IMR-90 (cell line): ENCODE data around the gene C6orf47.

Experiments used
- CTCF ChIP-seq: conservative IDR thresholded peaks from 2 replicates; pipeline ENCODE4 v1.5.1; 2012; ENCODE audit warnings: mild to moderate bottlenecking, low read depth, low read length, improper control_type of control experiment
- MAZ ChIP-seq: IDR thresholded peaks from 2 replicates; pipeline ENCODE4 v1.6.1; 2012; ENCODE audit warnings: low read depth, mild to moderate bottlenecking, low read length, improper control_type of control experiment, moderate library complexity, borderline replicate concordance
- POLR2A ChIP-seq: IDR thresholded peaks from 2 replicates; pipeline ENCODE4 v1.6.1; 2012; ENCODE audit warnings: mild to moderate bottlenecking, low read depth, low read length
- SMC3 ChIP-seq: fragments of 150-350 bp; IDR thresholded peaks from 2 replicates; pipeline ENCODE4 v1.6.1; 2016; ENCODE audit warnings: low read depth, mild to moderate bottlenecking, antibody characterized with exemption, low read length, moderate library complexity

- TF ChIP-seq MAZ (no peak), SMC3 (no peak), CTCF (no peak), POLR2A (no peak)
These were observed 32.3 kb upstream of the C6orf47 start for GRCh38 chr6:31692886-31693285.
